Endodermal cell (in vitro differentiated cells): ENCODE results near the gene RNASEH1. TPM values are rescaled to one million over a fixed set of nuclear protein-coding genes. Genes with fewer than 3 reads are reported as not detected.

Experiments
- DNase-seq: peaks from one replicate; pipeline ENCODE4 v3.0.0-alpha.2; 2017
- H3K27ac ChIP-seq: 2 replicates; pipeline ENCODE4 v1.5.1; 2013; ENCODE audit warnings: mild to moderate bottlenecking, low read depth, low read length, moderate library complexity
- H3K27me3 ChIP-seq: 2 replicates; pipeline ENCODE4 v1.6.1; 2013; ENCODE audit warnings: mild to moderate bottlenecking, low read length, moderate library complexity; ENCODE audit not compliant: insufficient read depth, control insufficient read depth, poor library complexity, severe bottlenecking
- H3K36me3 ChIP-seq: 2 replicates; pipeline ENCODE4 v1.7.0; 2013; ENCODE audit warnings: mild to moderate bottlenecking, low read length, moderate library complexity; ENCODE audit not compliant: control insufficient read depth, insufficient read depth
- H3K4me1 ChIP-seq: one replicate; pipeline ENCODE4 v1.7.0; 2013; ENCODE audit warnings: low read length; ENCODE audit not compliant: control insufficient read depth, insufficient read depth
- H3K4me3 ChIP-seq: 2 replicates; pipeline ENCODE4 v1.5.1; 2013; ENCODE audit warnings: mild to moderate bottlenecking, low read length, moderate library complexity
- H3K9ac ChIP-seq: 2 replicates; pipeline ENCODE4 v1.6.1; 2013; ENCODE audit warnings: mild to moderate bottlenecking, low read length, moderate library complexity; ENCODE audit not compliant: poor library complexity, severe bottlenecking; ENCODE audit errors: extremely low read depth
- H3K9me3 ChIP-seq: 2 replicates; pipeline ENCODE4 v1.6.1; 2013; ENCODE audit warnings: mild to moderate bottlenecking, low read length, moderate library complexity; ENCODE audit not compliant: control insufficient read depth
- H3K27ac Mint-ChIP-seq: 2 replicates; pipeline ENCODE4 v1.8.0; 2020; ENCODE audit warnings: mixed read lengths
- H3K27me3 Mint-ChIP-seq: 2 replicates; pipeline ENCODE4 v1.8.0; 2021; ENCODE audit warnings: mild to moderate bottlenecking, mixed read lengths; ENCODE audit not compliant: insufficient read depth
- H3K36me3 Mint-ChIP-seq: 2 replicates; pipeline ENCODE4 v1.8.0; 2020; ENCODE audit warnings: low read depth, mixed read lengths
- H3K4me1 Mint-ChIP-seq: 2 replicates; pipeline ENCODE4 v1.8.0; 2020; ENCODE audit warnings: mixed read lengths
- H3K4me3 Mint-ChIP-seq: 2 replicates; pipeline ENCODE4 v1.8.0; 2020; ENCODE audit warnings: mild to moderate bottlenecking, moderate library complexity, mixed read lengths
- H3K9me3 Mint-ChIP-seq: 2 replicates; pipeline ENCODE4 v1.8.0; 2020; ENCODE audit warnings: mild to moderate bottlenecking, mixed read lengths
- WGBS, 2 experiments: methylation state at CpG; one replicate each; pipeline versions ENCODE4 v1.1.5 to v1.1.7; 2013; ENCODE audit warnings: missing lambda C conversion rate in 2 of 2, mixed read lengths in 1 of 2; ENCODE audit not compliant: insufficient coverage in 1 of 2, insufficient read length in 1 of 2; 5-methylcytosine and 5-hydroxymethylcytosine counted together
- total RNA-seq, 2 donors: library from RNA; stranded (reverse); fragmentation: NEBNext Ultra II Directional in 1 of 2; extraction: Animal tissue kit (Norgen Biotek cat#: 25700) in 1 of 2; gene quantifications; 2 replicates in 1 of 2; 3 replicates in 1 of 2; pipeline ENCODE4 v1.2.1, GENCODE V29; 2021
- TF ChIP-seq, protein P1 (sequence below): fragments of 200-600 bp; sonication (generic); conservative IDR thresholded peaks from 2 replicates; pipeline ENCODE4 v1.5.0; 2021; ENCODE audit warnings: antibody characterized with exemption, mild to moderate bottlenecking

RNASEH1 gene
- total RNA-seq, 2 donors from 2014 or later = 28.2 to 35.2 TPM

DNA sequence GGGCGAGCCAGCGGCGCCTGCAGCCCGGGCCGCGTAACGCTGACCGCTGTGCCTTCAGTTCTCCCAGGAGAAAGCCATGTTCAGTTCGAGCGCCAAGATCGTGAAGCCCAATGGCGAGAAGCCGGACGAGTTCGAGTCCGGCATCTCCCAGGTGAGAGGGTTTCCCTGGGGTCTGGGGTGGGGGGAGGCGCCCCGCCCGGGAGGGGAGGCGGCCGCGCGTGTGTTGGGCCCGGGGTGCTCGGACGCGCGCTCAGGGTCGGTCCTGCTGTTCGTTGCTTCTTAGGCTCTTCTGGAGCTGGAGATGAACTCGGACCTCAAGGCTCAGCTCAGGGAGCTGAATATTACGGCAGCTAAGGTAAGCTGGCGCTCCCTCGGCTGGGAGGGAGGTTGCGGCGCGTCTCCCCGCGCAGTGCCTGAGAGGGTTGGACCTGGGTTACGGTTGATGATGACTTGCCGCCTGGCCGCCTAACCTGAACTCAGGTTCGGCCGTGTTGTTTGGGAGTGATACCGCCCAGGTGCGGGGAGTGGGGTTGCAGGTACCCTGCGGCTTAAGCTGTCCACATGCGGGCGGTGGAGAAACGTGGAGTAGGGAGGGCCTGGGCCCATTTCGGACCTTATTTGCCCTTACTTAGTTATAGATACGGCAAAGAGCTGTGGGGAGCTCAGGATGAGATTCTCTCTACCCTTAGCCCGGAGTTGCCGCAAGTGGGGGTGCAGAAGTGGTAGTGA is 17.6 kb upstream of the RNASEH1 start:
- TF ChIP-seq, protein P1, sequence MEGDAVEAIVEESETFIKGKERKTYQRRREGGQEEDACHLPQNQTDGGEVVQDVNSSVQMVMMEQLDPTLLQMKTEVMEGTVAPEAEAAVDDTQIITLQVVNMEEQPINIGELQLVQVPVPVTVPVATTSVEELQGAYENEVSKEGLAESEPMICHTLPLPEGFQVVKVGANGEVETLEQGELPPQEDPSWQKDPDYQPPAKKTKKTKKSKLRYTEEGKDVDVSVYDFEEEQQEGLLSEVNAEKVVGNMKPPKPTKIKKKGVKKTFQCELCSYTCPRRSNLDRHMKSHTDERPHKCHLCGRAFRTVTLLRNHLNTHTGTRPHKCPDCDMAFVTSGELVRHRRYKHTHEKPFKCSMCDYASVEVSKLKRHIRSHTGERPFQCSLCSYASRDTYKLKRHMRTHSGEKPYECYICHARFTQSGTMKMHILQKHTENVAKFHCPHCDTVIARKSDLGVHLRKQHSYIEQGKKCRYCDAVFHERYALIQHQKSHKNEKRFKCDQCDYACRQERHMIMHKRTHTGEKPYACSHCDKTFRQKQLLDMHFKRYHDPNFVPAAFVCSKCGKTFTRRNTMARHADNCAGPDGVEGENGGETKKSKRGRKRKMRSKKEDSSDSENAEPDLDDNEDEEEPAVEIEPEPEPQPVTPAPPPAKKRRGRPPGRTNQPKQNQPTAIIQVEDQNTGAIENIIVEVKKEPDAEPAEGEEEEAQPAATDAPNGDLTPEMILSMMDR = no peak
- H3K9me3 Mint-ChIP-seq = no peaks in the 10 kb centered on the region
- no peak for DNase-seq
- H3K9me3 ChIP-seq = no peaks in the 10 kb centered on the region
- WGBS, 2 experiments = 1 to 2% methylated on average over 20 to 54 of the region's 54 CpGs
- H3K36me3 ChIP-seq = peaks cover 47% of the 10 kb centered on the region
- H3K36me3 Mint-ChIP-seq = peaks cover 51% of the 10 kb centered on the region
- H3K27ac ChIP-seq = peak overlapping the region; percentile 97
- peak overlapping the region; percentile 96 for H3K9ac ChIP-seq
- H3K27me3 Mint-ChIP-seq = no peaks in the 10 kb centered on the region
- peak overlapping the region; percentile 100 for H3K4me3 Mint-ChIP-seq
- peaks cover 41% of the 10 kb centered on the region for H3K4me1 Mint-ChIP-seq
- H3K27me3 ChIP-seq = no peaks in the 10 kb centered on the region
- H3K27ac Mint-ChIP-seq = peak overlapping the region; percentile 98
- peak overlapping the region; percentile 94 for H3K4me3 ChIP-seq
- H3K4me1 ChIP-seq = no peaks in the 10 kb centered on the region

DNA sequence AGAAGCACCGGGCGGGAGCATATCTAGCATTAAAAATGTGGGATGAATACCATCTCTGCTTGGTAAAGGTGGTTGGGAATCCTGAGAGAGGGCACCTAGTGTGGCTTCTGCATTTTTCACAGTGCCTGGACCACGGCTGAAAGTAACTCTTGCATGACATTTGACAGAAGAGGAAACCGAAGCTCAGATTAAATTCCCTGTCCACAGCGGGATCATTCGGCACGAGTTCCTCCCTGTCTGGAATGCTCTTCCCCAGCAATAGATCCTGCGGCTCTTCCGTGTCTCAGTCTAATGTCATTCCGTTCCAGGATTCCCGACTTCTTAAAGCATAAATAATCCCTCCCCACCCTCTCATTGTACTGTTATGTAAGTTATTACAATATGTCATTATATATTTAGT is 16.0 kb upstream of the RNASEH1 start:
- Histone ChIP-seq H3K9ac (no peak overlapping the region), H3K27ac (no peak overlapping the region), H3K9me3 (no peaks in the 10 kb centered on the region), H3K4me1 (no peaks in the 10 kb centered on the region), H3K36me3 (peaks cover 32% of the 10 kb centered on the region), H3K4me3 (peak overlapping the region; percentile 94), H3K27me3 (no peaks in the 10 kb centered on the region)
- WGBS, 2 experiments = 95 to 98% methylated on average over 7 to 11 of the region's 11 CpGs
- DNase-seq = no peak
- peak overlapping the region; percentile 100 for H3K4me3 Mint-ChIP-seq
- no peak overlapping the region for H3K27ac Mint-ChIP-seq
- peaks cover 37% of the 10 kb centered on the region for H3K4me1 Mint-ChIP-seq
- no peaks in the 10 kb centered on the region for H3K9me3 Mint-ChIP-seq
- TF ChIP-seq, protein P1 = no peak
- no peaks in the 10 kb centered on the region for H3K27me3 Mint-ChIP-seq
- H3K36me3 Mint-ChIP-seq = peaks cover 35% of the 10 kb centered on the region

DNA sequence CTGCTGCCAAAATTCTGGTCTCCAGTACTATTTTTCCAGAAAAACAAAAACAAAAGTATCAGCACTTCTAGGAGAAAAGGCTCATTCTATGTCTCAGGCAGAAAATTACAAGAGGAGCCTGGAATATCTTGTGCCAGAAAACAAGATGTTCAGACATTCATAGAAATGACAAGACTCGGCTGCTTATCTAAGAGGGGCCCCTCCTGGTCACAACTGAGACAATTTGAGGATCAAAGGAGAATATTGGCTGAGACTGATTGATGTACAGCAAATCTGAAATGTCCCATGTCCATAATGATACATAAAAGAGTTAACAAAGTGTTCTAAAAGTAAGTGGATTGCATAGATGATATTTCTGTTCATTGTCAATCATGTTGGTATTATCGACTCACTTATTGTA is 14.5 kb upstream of the RNASEH1 start:
- no peaks in the 10 kb centered on the region for H3K4me1 ChIP-seq
- H3K9ac ChIP-seq = no peak overlapping the region
- Mint-ChIP-seq H3K27ac (peak overlapping the region; percentile 58), H3K27me3 (no peaks in the 10 kb centered on the region), H3K9me3 (no peaks in the 10 kb centered on the region), H3K4me1 (peaks cover 27% of the 10 kb centered on the region), H3K4me3 (no peak overlapping the region), H3K36me3 (peaks cover 20% of the 10 kb centered on the region)
- H3K9me3 ChIP-seq = no peaks in the 10 kb centered on the region
- no peak overlapping the region for H3K4me3 ChIP-seq
- no peak for DNase-seq
- WGBS, 2 experiments = 88 to 89% methylated on average over 2 of the region's 2 CpGs
- no peaks in the 10 kb centered on the region for H3K27me3 ChIP-seq
- TF ChIP-seq, protein P1 = no peak
- H3K36me3 ChIP-seq = peaks cover 17% of the 10 kb centered on the region
- H3K27ac ChIP-seq = no peak overlapping the region
